ENCODE measurements around the gene AUTS2. TPM values are rescaled to one million over a fixed set of nuclear protein-coding genes. Genes with fewer than 3 reads are reported as not detected.

The AUTS2 gene
- total RNA-seq, 6 experiments from 2014 or later, result 10.4 to 32.0 (median 19.3) TPM

DNA sequence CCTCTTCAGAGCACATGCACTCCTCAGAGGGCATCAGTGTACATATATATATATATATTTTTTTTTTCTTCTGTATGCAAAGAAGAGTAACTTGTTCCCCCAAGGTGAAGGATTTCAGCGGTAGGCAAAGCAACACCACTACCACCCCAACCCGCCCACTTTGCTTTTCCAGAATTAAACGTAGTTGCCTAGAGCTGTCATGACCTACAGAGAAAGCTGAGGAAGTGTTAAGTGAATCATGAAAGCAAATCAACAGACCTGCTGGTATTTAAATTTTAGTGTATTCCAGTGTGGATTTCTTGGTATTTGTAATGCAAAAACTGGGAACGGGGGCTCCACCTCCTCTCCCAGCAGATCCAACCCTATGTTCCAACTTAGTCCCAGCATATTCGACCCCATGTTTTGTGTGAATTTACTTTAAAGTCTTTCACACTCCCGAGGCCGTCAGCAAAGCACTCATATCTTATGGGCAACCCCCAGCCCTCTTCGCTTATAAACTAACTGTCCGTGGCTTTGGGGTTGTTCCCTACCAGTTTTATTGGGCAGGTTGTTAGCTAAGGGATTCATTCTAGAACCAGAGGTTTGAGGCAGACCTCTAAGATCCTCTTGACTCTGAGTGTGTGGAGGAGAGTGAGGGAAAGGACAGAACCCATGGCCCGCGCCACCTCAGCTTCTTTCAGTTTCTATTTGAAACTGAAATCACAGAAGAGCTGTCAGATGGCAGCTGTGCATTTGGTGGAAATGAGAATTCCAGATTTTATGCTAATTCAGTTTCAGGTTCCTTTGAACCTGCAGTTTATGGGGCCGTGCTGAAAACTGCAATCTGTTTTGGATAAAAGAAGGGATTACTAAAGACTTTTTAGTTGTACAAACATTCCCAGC, 1083.4 kb downstream of the AUTS2 start:
- ATAC-seq, result peak; percentile 89 to 93 (median 90)

DNA sequence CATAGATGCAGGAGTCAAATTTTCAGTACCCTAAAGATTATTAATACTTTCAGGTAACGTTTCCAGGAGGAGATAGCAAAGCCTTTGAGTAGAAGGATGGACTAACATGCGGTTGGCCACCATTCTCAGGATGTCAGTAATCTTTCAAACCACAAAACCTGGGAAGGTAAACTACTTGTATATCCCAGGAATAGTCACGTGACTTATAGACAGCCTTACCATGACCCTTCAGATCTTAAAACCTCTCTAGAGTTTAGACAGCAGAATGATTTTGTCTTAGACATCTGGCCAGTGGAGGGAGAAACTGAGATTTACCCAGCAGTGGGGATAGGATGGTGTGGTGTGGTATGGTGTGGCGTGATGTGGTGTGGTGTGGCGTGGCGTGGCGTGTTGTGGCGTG, 1085.9 kb downstream of the AUTS2 start:
- no peak for DNase-seq
- 93% methylated on average over 8 of the region's 8 CpGs for WGBS (ENCODE audit: insufficient coverage, low coverage, low lambda C conversion rate, missing lambda C conversion rate)

More for the DNA sequence above, 1083.4 kb downstream of the AUTS2 start:
- intact Hi-C loops (cut with DNase I), result no loop called here
- peak overlapping the region in 2 of 3 donors; percentile 47 to 84 for H3K27ac ChIP-seq
- H3K36me3 ChIP-seq, result no peaks in the 10 kb centered on the region
- DNase-seq, result peak in 2 of 3 donors; percentile 53 to 58
- H3K9me3 ChIP-seq, result no peaks in the 10 kb centered on the region
- 22% methylated on average over 12 of the region's 12 CpGs for WGBS (ENCODE audit: insufficient coverage, low coverage, low lambda C conversion rate, missing lambda C conversion rate)
- TF ChIP-seq, protein P1, sequence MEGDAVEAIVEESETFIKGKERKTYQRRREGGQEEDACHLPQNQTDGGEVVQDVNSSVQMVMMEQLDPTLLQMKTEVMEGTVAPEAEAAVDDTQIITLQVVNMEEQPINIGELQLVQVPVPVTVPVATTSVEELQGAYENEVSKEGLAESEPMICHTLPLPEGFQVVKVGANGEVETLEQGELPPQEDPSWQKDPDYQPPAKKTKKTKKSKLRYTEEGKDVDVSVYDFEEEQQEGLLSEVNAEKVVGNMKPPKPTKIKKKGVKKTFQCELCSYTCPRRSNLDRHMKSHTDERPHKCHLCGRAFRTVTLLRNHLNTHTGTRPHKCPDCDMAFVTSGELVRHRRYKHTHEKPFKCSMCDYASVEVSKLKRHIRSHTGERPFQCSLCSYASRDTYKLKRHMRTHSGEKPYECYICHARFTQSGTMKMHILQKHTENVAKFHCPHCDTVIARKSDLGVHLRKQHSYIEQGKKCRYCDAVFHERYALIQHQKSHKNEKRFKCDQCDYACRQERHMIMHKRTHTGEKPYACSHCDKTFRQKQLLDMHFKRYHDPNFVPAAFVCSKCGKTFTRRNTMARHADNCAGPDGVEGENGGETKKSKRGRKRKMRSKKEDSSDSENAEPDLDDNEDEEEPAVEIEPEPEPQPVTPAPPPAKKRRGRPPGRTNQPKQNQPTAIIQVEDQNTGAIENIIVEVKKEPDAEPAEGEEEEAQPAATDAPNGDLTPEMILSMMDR (IDR thresholded peaks at IDR 0.05), result no peak
- no peak for TF ChIP-seq POLR2A (IDR thresholded peaks at IDR 0.05)
- H3K4me1 ChIP-seq, result peaks cover 0 to 8% (median 0%) of the 10 kb centered on the region in 4 donors
- peak overlapping the region in 2 of 3 donors; percentile 39 to 41 for H3K4me3 ChIP-seq
- no peaks in the 10 kb centered on the region for H3K27me3 ChIP-seq

DNA sequence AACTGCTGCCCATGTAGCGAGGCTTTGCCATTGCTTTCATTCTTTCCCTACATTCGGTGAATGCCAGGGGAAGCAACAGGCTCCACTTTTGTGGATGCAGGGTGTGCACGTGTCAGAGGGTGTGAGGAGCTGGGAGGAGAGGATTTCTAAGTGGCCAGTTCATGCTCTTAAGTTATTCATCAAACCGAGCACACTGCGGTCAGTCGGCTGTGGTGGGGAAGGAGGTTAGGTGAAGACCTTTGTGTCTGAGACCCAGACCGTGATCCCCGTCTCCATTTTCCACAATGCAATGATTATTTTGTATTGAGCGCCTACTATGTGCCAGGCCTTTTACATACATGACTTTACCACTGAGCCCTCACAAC, 1095.0 kb downstream of the AUTS2 start:
- H3K4me3 ChIP-seq, result peak overlapping the region; percentile 74 to 79 (median 74)
- peak; percentile 31 to 61 (median 48) for ATAC-seq

More for the DNA sequence above, 1085.9 kb downstream of the AUTS2 start:
- Histone ChIP-seq H3K9me3 (no peaks in the 10 kb centered on the region), H3K27me3 (no peaks in the 10 kb centered on the region), H3K4me1 (peaks cover 0 to 8% (median 0%) of the 10 kb centered on the region in 4 donors), H3K4me3 (no peak overlapping the region), H3K27ac (no peak overlapping the region), H3K36me3 (no peaks in the 10 kb centered on the region)
- no peak for ATAC-seq
- no peak for TF ChIP-seq POLR2A (IDR thresholded peaks at IDR 0.05)
- TF ChIP-seq, protein P1 (IDR thresholded peaks at IDR 0.05), result no peak
- intact Hi-C loops (cut with DNase I), result no loop called here

DNA sequence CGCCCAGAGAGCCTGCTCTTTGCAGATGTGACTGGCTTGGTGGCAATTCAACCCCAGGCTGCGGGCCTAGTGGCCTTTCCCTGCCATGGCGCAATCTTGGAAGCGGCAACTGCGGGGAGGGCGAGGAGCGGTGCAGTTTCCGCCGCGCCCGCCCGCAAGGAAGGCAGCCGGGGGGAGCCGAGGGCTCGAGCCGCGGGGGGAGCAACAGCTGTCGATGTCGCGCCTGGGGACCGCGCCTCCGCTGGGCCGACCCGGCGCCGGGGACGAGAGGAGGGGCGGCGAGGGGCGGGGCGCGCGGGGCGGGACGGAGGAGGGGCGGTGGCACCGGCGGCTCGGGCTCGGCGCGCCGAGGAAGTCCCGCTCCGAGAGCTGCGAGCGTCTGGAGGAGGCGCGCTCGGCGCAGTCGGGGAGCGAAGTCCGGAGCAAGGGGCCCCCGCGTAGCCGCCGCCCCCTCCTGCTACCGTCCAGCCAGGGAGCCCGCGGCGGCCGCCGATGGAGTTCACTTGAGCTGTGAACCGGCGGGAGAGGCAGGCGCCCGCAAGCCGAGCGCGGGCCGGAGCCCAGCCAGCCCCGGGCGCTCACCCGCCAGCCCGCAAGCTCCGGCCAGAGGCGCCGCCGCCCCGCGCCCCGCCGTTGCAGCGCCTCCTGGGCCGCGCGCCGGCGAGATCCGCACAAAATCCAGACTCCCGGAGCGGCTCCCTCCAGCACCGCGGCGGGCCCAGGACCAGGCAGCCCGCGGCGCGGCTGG, 1095.6 kb downstream of the AUTS2 start:
- DNase-seq (peak; percentile 87 to 90 (median 89)), ATAC-seq (peak; percentile 77 to 91 (median 82))
- Histone ChIP-seq H3K9me3 (no peaks in the 10 kb centered on the region), H3K36me3 (no peaks in the 10 kb centered on the region), H3K27me3 (no peaks in the 10 kb centered on the region), H3K4me1 (peaks cover 0 to 22% (median 0%) of the 10 kb centered on the region in 4 donors), H3K4me3 (peak overlapping the region; percentile 74 to 79 (median 74)), H3K27ac (peak overlapping the region; percentile 19 to 82 (median 47))
- intact Hi-C loops (cut with DNase I), result loop anchor here in 1 of 2 donors (10.0 kb wide), 1 partner anchor 99 kb away; no protein-coding TSS in a partner anchor
- 0% methylated on average over 4 of the region's 101 CpGs for WGBS (ENCODE audit: insufficient coverage, low coverage, low lambda C conversion rate, missing lambda C conversion rate)
- peak; percentile 77 for TF ChIP-seq POLR2A (IDR thresholded peaks at IDR 0.05)
- TF ChIP-seq, protein P1 (IDR thresholded peaks at IDR 0.05), result peak in 1 of 4 donors; percentile 18

More for the DNA sequence above, 1095.0 kb downstream of the AUTS2 start:
- Histone ChIP-seq H3K36me3 (no peaks in the 10 kb centered on the region), H3K27ac (peak overlapping the region; percentile 19 to 82 (median 47)), H3K27me3 (no peaks in the 10 kb centered on the region), H3K9me3 (no peaks in the 10 kb centered on the region), H3K4me1 (peaks cover 0 to 22% (median 0%) of the 10 kb centered on the region in 4 donors)
- TF ChIP-seq POLR2A (IDR thresholded peaks at IDR 0.05), result no peak
- TF ChIP-seq, protein P1 (IDR thresholded peaks at IDR 0.05), result no peak
- DNase-seq, result peak; percentile 45 to 79 (median 72)
- intact Hi-C loops (cut with DNase I), result loop anchor here in 1 of 2 donors (10.0 kb wide), 1 partner anchor 99 kb away; no protein-coding TSS in a partner anchor
- 27% methylated on average over 9 of the region's 9 CpGs for WGBS (ENCODE audit: insufficient coverage, low coverage, low lambda C conversion rate, missing lambda C conversion rate)
